GM19328 (cell line): ENCODE measurements around the gene ITGA1.
"Not testable (repeated sequence)": the region's sequence is repeated elsewhere in the genome, so short reads cannot be mapped to it uniquely, and the experiment has no call there.

ENCODE experiments used
- ATAC-seq: cut with Tn5 transposase; IDR thresholded peaks from one replicate; pipeline ENCODE4 v1.9.1; 2021; ENCODE audit warnings: mild to moderate bottlenecking, moderate library complexity; ENCODE audit not compliant: unreplicated experiment

Gene ITGA1

GRCh38 chr5:52827815-52828214 is 40.1 kb downstream of the ITGA1 start:
- ATAC-seq, result no peak

- no peak for ATAC-seq
These were observed 41.9 kb downstream of the ITGA1 start for GRCh38 chr5:52829664-52830063.

- ATAC-seq, result no peak
These were observed 42.9 kb downstream of the ITGA1 start for GRCh38 chr5:52830650-52831049.

GRCh38 chr5:52831786-52832511 is 44.2 kb downstream of the ITGA1 start:
- ATAC-seq, result no peak

GRCh38 chr5:52834320-52834719 is 46.6 kb downstream of the ITGA1 start:
- no peak for ATAC-seq

- ATAC-seq, result no peak
These were observed 49.4 kb downstream of the ITGA1 start for GRCh38 chr5:52837068-52837467.

GRCh38 chr5:52837591-52838001 is 49.9 kb downstream of the ITGA1 start:
- no peak for ATAC-seq

GRCh38 chr5:52838326-52839015 is 50.8 kb downstream of the ITGA1 start:
- ATAC-seq, result no peak

- ATAC-seq, result no peak
These were observed 51.6 kb downstream of the ITGA1 start for GRCh38 chr5:52839285-52839684.

- no peak for ATAC-seq
These were observed 52.7 kb downstream of the ITGA1 start for GRCh38 chr5:52840277-52841050.

GRCh38 chr5:52841114-52841513 is 53.4 kb downstream of the ITGA1 start:
- ATAC-seq, result no peak

- ATAC-seq, result no peak
These were observed 54.4 kb downstream of the ITGA1 start for GRCh38 chr5:52842111-52842510.

- ATAC-seq, result no peak
These were observed 57.2 kb downstream of the ITGA1 start for GRCh38 chr5:52844885-52845284.

GRCh38 chr5:52846182-52846842 is 58.6 kb downstream of the ITGA1 start:
- no peak for ATAC-seq

GRCh38 chr5:52848688-52849087 is 61.0 kb downstream of the ITGA1 start:
- not testable (repeated sequence) for ATAC-seq

- ATAC-seq, result no peak
These were observed 61.8 kb downstream of the ITGA1 start for GRCh38 chr5:52849544-52849943.

GRCh38 chr5:52853650-52854049 is 65.9 kb downstream of the ITGA1 start:
- ATAC-seq, result no peak

- no peak for ATAC-seq
These were observed 66.6 kb downstream of the ITGA1 start for GRCh38 chr5:52854301-52854700.

- ATAC-seq, result no peak
These were observed 67.2 kb downstream of the ITGA1 start for GRCh38 chr5:52854949-52855348.

GRCh38 chr5:52856564-52856963 is 68.8 kb downstream of the ITGA1 start:
- ATAC-seq, result no peak

GRCh38 chr5:52859628-52860027 is 71.9 kb downstream of the ITGA1 start:
- no peak for ATAC-seq
